Measurements from ENCODE around the gene MAFB.

The MAFB gene

DNA sequence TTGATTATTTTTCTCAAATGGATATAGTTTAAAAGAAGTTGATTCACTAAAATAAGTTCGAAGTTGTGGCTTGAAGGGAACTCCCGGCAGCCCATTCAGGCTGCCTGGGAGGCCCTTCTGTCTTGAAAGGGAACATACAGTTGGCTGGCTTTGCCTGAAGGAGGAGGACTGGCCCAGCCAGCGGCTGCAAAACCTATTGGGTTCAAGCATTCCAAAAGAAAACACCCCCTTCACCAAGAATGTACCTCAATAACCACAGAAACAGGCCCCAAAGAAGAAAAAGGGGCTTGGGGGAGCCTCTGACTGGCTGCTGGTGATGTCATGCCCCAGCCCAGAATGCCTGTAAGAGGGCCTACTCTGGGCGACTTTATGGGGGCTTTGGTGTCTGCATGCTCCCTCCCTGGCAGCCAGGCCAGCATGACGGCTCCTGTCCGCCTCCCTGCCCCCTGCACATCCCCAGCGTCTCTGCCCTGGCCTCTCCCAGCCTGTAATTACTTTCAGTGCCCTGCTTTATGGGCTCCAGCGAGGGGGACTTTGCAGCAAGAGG, 36.5 kb downstream of the MAFB start:
- no peak for DNase-seq

DNA sequence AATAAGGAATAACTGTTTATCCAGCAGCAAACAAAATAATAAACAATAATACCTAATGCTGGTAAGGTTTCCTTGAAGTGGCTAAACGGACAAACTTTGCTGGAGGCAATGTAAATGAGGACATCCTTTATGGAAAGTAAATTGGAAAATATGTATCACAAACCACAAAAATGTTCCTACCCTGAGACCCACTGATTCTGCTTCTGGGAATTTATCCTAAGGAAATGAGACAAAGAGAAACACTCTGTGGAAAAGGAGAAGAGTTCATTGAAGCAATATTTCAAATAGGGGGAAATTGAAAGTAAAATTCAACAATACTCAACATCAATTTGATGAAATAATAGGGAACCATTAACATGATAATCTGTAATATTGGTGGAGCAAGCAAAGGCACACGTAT, 37.9 kb downstream of the MAFB start:
- DNase-seq, result no peak

DNA sequence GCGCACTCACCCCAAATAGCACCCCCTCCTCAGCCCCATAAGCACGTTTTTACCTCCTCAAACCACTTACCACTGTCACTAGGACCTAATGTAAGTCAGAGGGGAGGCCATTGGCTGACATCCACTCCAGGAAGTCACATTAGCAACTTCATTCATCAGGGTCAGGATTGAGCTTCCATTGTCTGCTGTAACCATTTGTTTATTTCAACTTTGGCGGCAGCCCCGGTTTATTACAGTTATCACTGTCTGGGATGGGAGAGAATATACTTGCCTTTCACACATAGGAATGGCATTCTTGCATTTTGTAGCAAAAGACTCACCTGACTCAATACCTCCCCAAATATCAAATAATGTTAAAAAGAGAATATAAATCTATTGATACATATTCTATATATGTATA, 38.3 kb downstream of the MAFB start:
- DNase-seq, result peak; percentile 78

DNA sequence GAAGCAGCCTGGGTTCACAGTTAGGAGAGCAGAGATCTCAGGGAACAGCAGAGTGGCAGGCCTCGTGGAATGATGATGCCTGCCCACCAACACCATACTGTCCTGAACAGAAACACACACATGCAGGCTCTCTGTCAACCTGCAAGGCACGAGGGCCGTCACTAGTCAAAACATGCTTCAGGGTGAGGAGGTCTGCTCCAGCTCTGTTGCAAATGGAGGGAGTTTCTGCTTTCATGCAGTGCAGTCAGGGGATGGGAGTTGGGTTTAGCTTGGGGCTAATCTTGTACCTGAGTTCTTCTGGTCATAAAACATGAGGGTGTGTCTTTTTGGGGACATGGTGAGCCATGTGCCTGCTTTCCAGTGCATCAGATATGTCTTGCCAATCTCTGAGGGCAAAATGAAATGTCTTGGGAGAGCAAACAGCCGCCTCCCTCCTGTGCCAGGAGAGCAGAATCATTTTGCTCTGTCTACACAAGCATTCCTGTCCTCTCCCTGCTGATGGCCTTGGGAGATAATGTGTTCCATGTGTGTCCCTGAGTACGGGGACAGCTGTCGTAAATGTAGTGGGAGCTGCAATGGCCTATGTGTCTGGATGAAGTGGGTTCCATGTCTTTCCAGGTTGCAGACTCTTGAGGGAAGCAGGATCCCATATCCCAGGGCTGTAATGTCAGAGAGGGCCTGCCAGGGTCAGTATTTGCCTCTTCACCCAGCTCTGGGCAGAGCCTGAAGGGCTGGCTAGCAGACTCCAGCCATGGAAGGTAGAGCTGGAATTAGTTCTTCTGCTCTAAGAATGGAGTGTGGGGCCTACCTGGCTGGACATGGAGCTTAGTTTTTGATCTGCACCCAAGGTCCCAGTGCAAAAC, 40.6 kb downstream of the MAFB start:
- no peak for DNase-seq

DNA sequence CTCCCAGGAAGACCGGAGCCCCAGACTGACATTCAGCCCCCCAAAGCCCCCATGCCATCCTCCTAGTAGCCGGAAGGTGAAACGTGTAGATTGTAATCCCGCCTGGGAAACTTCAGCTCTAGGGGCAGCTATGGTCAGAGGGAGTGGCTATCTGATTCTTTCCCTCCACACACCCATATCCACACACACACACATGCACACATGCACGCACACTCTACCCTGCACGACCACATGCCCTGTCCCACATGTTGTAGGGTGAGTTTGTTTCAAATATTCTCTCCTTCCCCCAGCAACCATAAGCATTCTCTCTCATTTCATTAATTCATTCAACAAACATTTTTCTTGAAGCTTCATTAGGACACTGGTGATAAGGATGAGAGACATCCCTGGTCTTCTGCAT, 42.2 kb downstream of the MAFB start:
- DNase-seq, result no peak

DNA sequence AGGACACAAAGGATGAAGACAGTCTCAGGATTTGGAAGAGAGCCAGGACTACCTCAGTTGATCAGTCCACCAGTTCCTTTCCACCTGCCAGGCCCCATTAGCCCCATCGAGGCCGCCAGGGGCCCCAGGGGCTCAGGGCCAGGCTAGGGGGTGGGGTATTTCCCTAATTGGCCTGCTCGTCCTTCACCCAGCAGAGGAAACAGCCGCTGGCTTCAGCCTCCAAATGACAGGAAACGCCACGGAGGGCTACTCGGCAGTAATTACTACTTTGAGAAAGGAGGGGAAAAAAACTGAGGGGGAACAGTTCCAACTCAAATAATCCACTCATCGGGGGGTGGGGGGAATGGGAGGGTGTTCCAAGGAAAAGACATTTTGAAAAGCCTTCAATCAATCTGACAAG, 42.7 kb downstream of the MAFB start:
- peak; percentile 90 for DNase-seq

DNA sequence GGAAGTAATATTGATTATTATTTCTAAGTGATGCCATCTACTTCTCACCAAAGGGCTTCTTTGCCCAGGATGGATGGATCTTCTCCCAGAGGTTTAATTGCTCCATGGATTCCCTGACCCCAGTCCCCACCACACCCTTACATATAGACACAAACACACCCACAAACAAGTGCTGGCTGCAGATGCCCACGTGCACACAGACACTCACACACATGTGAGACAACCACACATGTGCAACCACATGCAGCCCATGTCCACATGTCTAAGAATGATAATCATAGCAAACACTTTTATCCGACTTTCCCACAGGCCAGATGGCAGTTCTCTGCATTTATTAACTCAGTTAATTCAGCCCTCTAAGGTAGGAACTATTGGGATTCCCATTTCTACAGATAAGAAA, 44.2 kb downstream of the MAFB start:
- no peak for DNase-seq

DNA sequence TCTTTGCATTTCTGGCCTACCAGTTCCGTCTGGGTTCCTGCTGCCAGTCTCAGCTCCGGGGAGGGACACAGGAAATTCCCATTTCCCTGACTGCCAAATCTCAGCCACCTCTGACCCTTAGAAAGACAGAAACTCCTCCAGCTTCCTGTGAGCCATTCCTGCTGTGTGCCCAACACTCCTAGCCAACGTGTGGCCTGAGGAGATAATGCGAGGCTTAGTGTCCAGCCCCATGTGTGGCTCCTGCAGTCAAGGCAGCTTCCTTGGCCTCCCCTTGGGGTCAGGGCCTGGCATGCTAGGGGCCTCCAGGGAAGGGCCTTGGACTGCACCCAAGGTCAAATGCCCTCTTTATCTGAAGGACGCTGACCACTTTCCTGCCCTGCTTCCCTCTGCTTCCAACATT, 45.1 kb downstream of the MAFB start:
- no peak for DNase-seq

DNA sequence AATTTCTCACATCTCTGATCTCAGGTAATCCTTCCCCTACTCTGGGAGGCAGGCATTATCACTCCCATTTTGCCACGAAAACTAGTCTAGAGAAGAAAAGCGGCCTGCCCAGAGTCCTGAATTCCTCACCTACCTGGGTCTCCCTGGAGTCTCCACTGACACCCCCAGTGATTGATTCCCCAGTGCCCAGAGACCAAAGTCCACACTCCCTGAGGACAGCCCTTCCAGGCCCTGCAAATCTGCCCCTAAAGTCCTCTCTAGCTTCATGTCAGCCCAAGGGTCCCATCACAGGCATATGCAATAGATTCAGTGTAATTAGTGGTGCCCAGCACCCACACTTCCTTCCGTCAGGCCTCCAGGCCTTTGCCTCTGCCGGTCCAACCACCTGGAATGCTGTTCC, 47.2 kb downstream of the MAFB start:
- no peak for DNase-seq

DNA sequence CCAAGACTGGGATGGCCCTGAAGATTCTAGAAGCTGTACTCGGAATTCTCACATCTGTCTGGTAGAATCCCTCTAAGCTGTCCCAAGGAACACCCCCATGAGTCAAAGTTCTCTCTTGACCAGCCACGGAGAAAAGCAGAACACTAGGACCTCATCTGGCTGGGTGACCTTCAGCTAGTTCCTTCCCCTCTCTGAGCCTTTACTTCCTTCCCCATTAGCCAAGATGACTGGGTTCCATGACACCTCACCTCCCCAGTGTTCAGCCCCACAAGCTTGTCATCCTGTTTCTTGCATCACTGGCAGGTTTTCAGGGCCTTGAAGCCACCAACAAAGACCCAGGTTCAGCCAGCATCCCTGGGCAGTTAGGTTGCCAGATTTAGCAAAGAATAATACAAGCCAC, 47.8 kb downstream of the MAFB start:
- no peak for DNase-seq

DNA sequence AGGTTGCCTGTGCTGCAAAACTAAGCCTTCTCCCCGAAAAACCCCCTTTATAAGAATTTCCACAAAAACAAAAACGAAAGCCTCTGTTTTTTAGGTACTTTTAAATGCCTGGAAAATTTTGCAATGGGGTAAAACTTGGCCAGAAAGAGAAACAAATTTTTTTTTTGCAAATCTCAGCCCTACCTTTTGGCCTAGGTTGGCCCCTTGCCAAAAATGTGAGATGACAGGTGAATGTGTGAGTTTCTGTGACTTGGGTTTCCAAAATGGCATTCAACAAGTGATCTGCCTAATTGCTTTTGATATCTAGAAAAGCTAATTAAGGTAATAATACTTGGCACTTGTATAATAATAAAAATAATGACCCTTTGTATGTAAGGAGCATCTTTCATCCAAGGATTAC, 48.4 kb downstream of the MAFB start:
- peak; percentile 81 for DNase-seq

DNA sequence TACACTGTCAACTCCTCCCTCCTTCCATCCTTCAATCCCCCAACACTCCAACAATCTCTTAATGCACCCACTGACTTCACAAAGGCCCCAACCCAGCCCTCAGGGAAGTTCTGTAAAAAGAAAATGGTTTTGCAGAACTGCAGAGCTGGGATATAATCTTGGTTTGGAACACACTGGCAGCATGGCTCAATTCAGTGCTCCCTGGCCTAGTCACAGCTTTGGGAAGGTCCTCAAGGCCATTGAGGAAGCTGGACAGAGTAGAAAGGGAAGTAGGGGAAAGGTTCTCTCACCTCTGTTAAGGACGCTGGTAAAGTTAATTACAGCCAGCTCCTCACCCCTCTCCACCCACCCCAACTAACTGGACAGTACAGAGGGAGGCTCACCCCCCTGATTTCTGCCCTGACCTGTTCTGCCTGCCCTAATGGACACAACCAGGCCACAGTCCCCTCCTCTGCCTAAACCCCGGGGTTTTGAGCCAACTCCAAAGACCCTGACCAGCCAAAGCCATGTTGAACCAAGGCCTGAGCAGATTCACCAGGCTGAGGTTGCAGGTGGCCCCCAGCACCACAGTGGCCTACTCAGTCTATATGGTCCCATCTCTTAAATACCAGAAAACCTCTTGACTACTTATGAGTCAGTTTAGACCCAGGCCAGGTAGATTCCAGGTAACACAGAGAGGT, 49.2 kb downstream of the MAFB start:
- DNase-seq, result no peak

DNA sequence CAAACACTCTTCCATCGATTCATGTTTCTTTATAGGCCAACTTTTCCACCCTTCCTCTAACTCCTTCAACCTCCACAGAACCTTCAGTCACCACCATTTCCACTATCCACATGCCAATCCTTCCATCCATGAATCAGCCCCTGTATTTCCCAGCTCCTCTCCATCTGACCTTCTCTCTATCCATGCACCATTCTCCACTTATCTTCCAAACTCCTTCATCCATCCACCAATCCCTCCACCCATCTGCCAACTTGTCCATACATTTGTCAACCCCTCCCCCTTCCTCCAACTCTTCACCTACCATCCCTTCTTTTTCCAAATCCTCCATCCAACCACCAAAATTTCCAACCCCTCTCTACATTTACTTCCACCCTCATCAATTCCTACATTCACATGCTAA, 49.9 kb downstream of the MAFB start:
- no peak for DNase-seq

DNA sequence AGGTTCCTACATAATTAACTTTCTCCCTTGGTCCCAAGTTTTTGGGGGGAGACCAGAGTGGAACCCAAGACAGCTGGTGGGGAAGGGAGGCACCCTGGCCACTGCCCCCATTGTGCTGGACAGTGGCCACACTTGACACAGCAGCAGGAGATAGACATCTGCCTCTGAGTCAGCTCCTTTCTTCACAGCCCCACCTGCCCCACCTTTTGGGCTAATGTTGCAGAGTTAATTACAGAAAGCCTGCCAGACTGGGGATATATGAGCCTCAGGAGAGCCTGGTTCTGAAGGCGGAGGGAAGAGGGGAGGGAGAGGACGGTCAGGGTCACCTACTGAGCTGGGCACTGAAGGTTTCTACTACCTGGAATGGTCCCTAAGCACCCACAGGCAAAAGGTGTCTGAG, 50.6 kb downstream of the MAFB start:
- DNase-seq, result peak; percentile 37

DNA sequence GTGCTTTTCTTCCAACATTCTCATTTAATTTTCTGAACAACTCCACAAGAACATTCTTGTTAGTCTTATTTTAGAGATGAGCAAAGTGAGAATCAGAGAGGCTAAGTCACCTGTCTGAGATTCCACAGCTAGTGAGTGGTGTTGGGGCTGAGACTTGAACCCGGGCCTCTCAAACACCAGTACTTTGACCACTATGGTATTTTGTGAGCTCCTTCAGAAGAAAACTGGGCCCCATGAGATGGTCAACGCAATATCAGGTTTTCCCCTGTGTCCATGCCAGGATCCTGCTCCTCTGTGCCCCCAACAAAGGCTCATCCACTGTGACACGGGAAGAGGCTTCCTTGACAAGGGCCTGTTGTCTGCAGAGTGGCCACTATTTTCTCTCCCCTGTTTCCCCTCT, 51.9 kb downstream of the MAFB start:
- DNase-seq, result no peak

DNA sequence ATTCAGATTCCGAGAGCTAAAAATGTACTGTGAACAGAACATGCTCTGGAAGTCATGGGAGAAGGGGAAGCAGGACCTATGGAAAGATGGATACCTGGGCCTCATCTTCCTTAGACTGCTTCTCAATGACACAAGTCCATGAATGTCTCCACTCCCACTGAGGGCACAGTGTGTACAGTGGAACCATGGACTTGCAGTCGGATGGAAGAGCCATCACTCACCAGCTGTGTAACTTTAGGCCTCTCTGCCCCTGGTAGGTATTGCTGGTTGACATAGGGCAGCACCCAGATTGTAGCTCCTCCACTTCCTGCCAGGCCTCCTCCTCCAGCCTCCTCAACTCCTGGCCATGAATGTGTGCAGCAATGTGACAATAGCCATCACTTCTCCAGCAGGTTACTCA, 52.5 kb downstream of the MAFB start:
- no peak for DNase-seq

DNA sequence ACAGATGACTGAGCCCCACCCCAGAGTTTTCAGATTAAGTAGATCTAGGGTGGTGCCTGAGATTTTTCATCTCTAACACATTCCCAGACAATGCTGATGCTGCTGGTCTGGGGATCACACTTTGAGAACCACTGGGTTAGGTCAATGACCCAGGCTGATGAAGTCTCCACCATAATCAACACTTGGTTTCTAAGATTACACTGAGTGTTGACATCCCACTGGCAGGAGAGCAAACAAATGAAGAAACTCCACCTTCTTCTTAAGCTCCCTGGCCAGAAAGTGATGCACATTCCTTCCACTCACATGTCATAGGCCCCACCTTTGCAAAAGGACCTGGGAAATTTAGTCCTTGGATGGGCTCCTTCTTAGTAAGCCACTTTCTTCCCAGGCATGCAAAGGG, 53.1 kb downstream of the MAFB start:
- DNase-seq, result no peak
